ENCODE data around the gene TFF2.

The TFF2 gene

DNA sequence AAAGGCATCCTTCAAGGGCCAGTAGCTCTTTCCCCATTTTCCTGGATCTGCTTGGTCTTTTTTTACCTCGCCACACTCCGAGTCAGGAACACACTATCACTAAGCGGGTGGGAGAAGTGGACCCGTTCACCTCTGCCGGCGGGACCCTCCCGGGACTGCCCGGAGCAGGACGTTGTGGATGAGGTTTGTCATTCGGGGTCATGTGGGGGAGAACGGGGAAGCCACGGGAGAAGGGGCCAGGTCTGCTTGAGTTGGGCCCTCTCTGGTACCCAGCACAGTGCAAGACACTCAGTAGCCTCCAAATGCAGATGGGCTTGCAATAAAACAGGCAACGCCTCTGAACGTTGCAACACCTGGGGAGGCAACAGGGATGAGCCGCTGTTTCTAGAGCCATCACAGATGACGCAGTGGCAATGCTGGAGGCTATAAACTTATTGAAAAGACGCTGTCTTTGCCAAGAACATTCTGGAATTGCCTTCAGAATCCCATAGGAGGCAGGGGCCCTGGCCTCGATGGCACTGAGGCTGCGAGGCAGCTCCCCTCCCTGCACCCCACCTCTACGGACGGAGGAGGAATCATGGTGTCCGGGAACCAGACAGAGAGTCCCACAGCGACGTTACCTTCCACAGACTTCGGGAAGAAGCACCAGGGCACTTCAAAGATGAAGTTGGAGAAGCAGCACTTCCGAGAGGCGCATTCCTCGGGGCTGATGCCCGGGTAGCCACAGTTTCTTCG is 3.8 kb downstream of the TFF2 start:
- no peak for DNase-seq (ENCODE audit: low read depth)

DNA sequence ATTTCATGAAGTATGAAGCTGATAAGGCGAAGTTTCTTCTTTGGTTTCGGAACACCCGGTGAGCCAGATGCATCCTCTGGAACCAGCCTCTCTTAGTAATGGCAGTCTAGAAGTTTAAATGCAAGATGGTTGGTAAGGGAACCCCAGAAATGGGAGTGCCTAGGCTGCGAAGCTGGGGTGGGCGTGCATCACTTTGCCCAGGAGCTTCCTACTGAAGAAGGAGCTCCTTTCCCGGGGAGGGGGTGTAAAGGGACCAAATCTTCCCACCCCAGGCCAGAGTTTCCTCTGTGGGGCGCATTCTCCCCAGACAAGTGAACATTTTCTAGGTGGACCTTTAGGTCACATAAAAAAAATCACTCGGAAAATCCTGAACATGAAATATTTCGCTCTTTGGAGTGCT is 4.4 kb downstream of the TFF2 start:
- DNase-seq (ENCODE audit: low read depth), result no peak

DNA sequence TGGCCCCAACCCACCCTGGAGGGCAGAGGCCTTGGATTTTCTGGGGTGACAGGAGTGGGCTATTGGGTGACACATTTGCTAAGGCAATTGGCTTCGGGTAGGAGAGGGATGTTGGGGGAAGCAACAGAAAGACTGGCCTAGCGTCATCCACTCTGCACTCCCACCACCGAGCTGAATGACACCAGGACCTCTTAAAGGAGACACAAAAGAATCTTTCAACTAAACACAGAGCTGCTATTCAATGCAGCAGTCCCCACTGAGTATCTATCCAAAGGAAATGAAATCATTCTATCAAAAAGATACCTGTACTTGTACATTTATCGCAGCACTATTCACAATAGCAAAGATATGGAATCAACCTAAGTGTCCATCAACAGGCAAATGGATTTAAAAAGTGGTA is 6.2 kb downstream of the TFF2 start:
- no peak for DNase-seq (ENCODE audit: low read depth)

DNA sequence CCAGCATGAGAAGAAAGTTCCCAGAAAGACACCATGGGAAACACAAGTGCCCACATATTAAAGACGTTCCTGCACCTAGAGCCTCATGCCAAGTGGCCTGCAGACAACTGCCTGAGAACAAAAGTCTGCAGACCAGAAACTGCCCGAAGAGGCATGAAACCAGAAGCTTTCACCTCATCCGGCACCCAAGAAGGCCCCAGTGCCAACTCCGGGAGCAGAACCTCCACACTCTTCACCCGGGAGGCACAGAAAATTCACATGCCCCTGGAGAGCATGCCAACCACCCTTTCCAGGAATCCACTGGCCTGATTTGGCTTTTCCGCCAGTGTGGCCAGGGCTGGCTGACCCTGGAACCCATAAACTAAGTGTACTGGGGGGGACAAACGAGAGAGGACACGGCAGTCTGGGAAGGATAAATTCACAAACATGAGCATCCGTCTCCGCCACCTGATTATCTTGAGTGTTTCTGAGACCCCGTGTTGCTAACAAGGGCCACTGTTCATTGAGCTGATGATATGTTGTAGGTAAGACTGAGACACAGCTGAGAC is 6.8 kb downstream of the TFF2 start:
- DNase-seq (ENCODE audit: low read depth), result no peak

DNA sequence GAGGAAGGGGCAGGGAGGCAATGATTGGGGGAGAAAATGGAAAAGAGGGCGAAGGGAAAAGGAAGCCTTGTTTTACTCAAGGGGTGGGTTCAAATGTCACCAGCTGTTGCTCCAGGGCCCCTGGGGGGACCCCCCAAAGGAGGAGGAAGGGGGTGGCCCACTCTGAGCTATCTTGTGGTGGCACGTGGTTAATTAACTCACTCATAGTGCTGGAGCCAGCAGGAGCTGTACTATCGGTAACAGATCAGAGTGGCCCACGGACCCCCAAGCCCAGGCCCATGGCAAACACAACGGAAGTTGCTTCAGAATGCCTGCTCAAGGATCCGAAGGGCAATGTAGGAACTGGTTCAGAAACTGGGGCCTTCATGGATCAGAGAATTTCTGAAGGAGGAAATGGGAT is 7.2 kb downstream of the TFF2 start:
- no peak for DNase-seq (ENCODE audit: low read depth)

DNA sequence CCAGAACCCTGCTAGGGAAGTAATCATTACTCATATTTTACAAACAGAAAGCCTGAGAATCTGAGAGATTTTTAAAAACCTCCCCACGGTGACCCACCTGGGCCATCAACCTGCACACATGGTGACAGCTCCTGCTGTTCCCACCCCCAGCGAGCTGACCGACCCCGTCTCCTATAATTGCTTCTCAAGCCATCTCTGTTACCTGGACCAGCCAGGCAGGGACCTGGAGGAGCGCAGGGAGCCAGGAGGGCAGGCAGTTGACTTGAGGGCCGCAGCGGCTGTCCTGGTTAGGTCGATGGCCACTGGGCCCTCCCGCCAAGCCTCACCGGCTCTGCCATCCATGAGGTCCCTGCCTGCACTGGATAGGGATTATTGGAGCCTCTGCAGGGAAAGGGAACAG is 7.7 kb downstream of the TFF2 start:
- no peak for DNase-seq (ENCODE audit: low read depth)

DNA sequence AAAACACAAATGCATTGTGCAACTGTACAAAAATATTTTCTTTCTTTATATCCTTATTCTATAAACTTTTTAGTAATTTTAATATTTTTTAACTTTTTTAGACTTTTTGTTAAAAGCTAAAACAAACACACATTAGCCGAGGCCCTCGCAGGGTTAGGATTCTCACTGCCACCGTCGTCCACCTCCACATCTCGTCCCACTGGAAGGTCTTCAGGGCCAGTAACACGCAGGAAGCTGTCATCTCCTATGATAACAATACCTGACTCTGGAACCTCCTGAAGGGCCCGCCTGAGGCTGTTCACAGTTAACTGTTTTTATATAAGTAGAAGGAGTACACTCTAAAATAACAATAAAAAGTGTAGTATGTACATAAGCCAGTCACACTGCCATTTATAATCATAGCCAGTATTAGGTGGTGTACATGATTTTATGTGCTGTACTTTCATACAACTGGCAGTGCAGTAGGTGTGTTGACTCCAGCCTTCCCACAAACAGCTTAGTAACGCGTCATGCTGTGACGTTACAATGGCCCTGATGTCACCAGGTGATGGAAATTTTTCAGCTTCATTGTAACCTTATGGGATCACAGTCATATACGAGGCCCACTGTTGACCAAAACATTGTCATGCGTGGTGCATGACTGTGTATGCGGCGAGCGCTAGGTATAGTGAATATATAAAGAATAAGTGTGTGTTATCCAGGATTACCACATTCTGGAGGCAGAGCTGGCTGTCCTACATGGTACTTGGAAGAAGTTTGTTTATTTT is 8.8 kb downstream of the TFF2 start:
- DNase-seq (ENCODE audit: low read depth), result no peak

DNA sequence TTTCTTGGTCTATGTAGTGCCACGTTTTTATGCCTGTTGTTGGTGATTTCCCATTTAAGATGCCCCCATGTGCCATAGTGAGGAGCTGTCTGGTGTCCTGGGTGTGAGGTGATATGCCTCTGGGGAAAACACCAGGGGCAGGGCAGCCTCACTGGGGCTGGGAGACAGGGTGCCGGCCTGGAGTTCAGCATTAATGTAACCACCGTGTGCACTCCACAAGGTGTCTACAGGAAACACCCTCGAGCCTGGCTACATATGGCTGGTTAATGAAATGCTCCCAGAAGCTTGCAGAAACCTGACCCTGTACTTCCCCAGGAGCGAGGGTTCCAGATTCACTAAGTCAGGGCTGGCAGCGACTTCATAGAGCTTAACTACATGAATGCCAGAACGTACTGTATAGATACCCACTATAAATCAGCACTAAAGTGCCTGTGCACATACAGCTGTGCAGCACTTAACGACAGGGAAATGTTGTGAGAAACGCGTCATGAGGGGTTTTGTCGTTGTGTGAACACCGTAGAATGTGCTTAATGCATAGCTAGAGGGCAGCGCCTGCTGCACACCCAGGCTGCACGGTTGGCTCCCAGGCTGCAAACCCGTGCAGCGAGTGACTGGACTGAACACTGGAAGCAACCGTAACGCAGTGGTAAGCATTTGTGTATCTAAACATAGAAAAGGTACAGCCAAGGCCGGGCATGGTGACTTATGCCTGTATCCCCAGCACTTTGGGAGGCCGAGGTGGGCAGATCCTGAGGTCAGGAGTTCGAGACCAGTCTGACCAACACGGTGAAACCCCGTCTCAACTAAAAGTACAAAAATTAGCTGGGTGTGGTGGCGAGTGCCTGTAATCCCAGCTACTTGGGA is 10.4 kb downstream of the TFF2 start:
- no peak for DNase-seq (ENCODE audit: low read depth)

DNA sequence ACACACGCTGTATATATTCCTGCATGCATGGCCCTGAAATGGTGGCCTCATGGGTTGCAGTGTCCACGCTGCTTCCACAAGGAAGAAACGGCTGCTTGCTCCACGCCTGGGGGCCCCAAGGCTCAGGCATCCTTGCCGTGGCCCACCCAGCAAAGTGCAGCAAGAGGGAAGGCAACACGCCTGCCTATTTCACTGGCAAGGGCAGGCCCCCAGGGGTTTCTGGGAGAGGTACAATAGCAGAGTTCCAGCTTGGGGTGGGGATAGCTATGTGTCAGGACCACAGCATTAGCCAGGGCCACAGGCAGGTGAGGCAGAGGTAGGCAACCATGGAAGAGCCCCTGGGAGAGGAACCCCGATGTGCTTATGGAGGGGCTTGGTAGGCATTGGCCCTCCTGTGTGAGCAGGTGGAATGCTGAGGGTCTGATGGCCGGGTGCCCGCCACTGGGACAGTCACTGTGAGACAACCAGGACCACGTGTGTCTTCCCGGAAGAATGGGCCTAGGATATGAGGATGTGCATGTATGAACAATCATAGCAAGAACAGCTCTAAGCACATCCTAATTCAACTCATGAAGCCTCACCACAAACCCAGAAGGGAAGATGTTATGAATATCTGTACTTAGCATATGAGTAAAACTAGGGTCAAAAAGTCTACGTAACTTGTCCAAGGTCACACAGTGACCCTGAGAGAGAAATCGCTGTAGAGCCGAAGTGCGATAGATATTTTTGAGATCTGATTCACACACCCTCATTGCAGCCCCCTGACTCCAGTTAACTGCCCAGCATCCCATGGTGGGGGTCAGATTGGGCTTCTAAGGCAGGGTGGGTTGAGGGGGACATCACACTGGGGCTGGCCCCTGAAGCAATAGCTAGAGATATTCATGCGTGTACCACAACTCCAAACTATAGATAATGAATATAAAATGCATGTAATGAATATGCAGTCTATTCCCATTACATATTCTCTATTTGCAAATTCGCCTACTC is 11.8 kb downstream of the TFF2 start:
- no peak for DNase-seq (ENCODE audit: low read depth)

DNA sequence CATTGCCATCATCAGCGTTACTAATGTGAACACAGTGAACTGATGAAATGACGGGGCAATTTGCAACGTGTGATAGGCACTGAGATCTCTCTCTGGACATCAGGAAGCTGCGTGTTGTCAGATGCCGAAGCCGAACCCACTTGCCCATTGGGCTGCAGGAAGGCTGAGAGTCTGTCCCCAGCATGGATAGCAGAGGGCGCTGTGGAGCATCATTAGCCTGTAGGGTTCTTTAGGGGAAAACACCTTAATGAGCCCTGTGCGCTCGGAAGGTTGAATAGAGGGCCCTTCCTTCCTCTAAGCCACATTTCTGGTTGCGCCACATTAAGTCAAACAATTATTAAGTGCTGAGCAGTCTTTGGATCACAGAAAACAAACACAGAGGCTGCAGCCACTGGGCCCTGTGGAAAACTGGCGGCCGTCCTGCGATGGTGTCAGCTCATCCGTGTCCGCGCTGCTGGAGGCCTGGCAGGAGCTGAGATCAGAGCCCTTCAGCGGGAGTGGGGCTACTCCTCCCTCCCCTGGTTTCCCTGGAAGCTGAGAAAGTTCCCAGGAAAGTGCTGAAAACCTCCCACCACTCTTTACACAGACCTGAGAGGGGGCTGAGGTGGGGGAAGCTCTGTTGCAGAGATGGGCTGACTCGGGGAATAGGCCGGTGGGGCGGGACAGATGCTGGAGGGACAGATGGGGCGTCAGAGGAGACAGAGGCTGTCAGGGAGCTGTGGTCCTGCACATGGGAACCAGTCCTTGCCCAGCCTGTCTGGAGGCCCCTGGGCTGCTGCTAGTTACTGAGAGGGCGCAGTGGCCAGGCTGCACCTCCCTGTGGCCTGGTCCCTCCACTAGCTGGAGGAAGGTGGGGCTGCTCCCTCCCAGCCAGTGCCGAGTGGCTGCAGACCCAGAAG is 12.7 kb downstream of the TFF2 start:
- DNase-seq (ENCODE audit: low read depth), result peak; percentile 63

DNA sequence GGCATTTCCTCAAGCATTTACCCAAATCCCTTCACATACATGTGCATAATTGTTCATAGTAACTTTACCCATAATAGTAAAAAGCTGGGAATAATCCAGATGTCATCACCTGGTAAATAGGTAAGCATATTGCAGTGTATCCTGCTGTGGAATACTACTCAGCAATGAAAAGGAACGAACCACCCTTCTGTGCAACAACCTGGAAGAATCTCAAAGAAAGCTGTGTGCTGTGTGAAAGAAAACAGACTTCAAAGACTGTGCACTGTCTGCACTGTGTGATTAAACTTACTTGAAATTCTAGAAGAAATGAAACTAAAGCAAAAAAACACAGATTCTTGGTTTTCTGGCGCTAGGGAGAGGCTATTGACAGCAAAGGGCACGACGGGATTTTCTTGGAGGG is 13.5 kb downstream of the TFF2 start:
- DNase-seq (ENCODE audit: low read depth), result no peak

DNA sequence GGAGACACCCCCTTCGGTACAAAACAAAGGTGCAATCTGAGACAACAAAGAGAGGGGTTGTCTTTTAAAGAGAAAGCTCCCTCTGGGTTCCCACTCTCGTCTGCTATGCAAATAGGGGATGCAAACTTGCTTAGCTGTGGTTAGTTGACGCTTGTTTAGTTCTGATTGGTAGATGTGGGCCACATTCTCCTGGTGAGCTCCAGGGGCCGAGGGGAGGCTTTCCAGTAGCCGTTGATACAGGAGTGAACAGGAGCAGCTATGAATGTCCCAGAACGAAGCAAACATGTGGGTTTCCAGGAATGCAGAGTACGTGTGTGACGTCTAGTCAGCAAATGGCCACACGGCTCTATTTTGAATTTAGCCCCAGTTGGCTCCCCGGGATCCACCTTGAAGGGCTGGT is 14.7 kb downstream of the TFF2 start:
- no peak for DNase-seq (ENCODE audit: low read depth)

DNA sequence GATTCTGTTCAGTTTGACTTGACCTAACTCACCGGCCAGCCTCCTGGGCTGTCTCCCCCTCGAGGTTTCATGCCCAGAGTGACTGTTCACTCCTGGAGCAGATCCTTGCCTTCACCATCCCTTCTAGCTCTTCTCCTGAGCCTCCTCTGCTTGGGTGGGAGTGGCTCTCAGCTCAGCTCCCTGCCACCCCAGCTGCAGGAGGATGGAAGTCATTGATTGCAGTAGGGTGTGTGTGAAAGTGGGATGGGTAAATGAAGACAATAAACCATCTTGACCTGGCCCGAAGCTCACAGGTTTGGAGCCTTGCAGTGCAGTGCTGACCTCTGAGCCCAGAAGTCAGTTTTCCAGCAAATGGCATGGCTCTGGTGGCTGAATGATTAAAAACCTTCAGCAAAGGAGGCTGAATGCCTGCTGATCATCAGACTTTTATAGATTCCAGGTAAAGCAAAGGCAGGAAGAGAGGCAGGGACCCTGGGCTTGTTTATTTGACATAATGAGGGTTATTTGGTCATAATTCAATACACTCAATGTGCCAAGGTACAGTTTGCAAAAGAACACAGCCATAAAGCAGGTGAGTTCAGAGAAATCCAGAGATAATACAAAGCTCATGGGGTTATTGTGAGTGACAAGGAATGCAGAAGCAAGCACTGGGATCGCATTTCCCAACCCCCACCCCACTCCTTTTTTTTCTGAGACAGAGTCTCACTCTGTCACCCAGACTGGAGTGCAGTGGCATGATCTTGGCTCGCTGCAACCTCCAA is 18.1 kb downstream of the TFF2 start:
- DNase-seq (ENCODE audit: low read depth), result no peak

DNA sequence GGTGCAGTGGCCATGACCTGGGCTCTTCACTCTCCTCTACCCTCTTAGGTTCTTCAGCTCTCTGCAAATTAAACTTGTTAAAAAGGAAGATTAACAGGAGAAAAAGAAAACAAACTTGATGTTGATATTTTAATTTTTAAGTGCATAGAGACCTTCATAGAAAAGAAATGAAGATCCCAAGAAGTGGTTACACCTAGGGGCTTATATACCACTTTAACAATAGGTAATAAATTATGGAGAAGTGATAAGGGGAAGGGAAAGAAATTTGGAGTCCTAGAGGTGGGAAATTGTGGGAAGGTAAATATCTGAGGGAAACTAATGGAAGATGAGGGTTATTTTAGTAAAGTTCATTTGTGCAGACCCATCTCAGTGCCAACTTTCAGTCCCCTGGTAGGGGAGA is 19.1 kb downstream of the TFF2 start:
- no peak for DNase-seq (ENCODE audit: low read depth)

DNA sequence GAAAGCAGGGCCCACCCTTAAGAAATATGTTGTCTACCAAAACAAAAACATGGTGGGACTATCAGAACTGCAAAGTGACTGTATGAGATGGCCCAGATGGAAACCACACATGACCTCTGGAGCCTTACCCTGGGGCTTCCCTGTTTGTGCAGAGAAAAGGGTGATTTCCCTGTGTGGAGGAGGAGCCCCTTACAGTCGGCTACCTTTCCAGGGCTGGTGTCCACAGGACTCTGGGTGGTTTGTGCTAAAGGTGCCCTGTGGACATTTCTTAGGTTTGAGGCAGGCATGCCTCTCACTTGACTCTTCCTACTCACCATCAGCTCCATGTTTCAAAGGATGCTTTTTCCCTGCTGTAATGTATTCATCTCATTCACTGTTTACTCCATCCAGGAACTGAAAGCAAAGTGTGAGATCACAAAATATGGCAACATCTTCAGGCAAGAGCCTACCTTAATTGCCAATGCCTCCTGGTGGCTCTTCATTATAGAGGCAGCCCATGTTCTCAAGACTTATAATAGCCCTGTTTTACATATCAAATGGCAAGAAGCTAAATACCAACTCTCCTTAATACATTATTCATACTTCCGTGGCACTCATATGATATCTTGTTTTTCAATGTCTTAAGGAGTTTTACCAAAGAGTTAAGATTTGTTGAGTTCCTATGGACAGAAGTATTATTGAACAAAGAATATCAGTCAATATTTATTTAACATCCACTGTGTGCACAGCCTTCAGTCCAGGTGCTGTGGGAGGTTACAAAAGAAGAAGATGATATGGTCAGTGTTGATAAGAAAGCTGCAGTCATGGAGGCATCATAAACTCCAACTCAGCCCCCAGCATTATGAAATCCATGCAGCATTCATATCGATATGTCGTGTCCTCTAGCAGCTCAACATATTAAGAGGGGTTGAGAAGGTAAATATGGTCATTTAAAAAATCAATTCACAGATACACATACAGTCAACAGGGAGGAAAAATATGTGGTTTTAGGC is 20.1 kb downstream of the TFF2 start:
- DNase-seq (ENCODE audit: low read depth), result no peak

DNA sequence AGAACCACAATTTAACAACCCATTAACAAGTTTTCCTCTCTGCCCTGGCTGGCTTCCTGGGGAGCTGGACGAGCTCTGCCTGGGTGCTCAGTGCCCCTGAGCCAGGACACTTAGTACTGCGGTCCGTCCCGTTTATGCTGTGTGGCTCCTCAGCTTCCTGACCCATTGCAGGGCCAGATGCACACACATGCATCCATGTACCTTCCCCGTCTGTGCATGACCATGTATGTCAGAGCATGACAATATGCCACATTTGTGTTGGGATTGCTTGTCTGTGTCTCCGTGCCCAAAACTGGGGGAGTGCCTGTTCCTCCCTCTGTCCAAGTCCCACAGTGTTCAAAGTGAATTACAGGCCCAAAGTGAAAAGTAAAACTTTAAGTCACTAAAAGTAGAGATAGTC is 25.9 kb downstream of the TFF2 start:
- no peak for DNase-seq (ENCODE audit: low read depth)

DNA sequence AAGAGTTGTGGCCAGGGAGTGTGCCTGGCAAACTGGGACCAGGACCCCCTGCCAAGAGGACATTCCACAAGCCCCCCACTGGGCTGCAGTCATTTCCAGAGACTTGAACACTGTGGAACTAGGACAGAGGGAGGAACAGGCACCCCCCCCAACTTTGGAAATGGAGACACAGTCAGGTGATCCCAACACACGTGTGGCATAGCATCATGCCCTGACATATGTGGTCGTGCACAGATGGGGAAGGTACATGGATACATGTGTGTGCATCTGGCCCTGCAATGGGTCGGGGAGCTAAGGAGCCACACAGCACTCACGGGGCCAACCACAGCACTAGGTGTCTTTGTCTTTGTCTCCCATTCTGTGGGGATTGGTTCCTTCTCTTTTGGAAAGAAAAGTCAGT is 28.9 kb downstream of the TFF2 start:
- DNase-seq (ENCODE audit: low read depth), result no peak

DNA sequence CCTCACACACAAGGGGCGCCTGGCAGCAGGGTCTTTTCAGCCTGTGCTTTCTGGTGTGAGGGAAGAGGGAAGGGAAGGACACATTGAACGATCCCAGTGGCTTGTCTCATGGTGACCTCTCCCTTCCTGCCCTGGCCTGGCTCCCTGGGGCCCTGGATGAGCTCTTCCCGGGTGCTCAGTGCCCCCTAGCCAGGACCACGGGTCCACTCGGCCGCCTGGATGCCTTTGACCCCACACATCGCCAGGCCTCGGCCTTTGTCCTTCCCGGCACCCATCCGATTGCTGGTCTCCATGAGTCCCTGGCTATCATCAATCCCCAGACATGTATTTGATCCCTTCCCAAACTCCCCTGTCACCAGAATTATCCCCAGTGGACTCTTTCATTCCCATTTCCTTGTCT is 29.6 kb downstream of the TFF2 start:
- DNase-seq (ENCODE audit: low read depth), result no peak
